Measurements from ENCODE around the gene FAR1.

Gene FAR1

GRCh38 chr11:13777341-13777985, 109.0 kb downstream of the FAR1 start:
- in situ Hi-C loops (cut with HindIII; ENCODE audit: low pct_unique_long_range_greater_than_20kb, low sequenced_read_pairs): no loop called here
- no peak for TF ChIP-seq JUND (IDR thresholded peaks at IDR 0.05; ENCODE audit: low read depth)
- DNase-seq (ENCODE audit: low read depth in 1 of 2, low spot score in 1 of 2): no peak

GRCh38 chr11:13778345-13778744, 109.9 kb downstream of the FAR1 start:
- DNase-seq (ENCODE audit: low read depth in 1 of 2, low spot score in 1 of 2): no peak
- in situ Hi-C loops (cut with HindIII; ENCODE audit: low pct_unique_long_range_greater_than_20kb, low sequenced_read_pairs): no loop called here
- TF ChIP-seq JUND (IDR thresholded peaks at IDR 0.05; ENCODE audit: low read depth): no peak

GRCh38 chr11:13781153-13781552, 112.7 kb downstream of the FAR1 start:
- in situ Hi-C loops (cut with HindIII; ENCODE audit: low pct_unique_long_range_greater_than_20kb, low sequenced_read_pairs): no loop called here
- TF ChIP-seq JUND (IDR thresholded peaks at IDR 0.05; ENCODE audit: low read depth): 0 out of 2 replicates have a peak, but pooled peaks have one; percentile 29
- peak; percentile 30 to 94 for DNase-seq (ENCODE audit: low read depth in 1 of 2, low spot score in 1 of 2)
